GM12878 (cell line): ENCODE measurements around the gene CAVIN4. TPM values are rescaled to one million over a fixed set of nuclear protein-coding genes. Genes with fewer than 3 reads are reported as not detected.

Source experiments
- ATF2 ChIP-seq: IDR thresholded peaks from 2 replicates; pipeline ENCODE4 v1.6.1; 2012; ENCODE audit warnings: low read length, inconsistent platforms
- BCLAF1 ChIP-seq: fragments of 450-650 bp; IDR thresholded peaks from 2 replicates; pipeline ENCODE4 v1.6.1; 2017; ENCODE audit warnings: antibody characterized with exemption, mild to moderate bottlenecking, moderate library complexity
- E2F4 ChIP-seq: IDR thresholded peaks from 2 replicates; pipeline ENCODE4 v1.6.1; 2012; ENCODE audit warnings: low read depth, low read length, improper control_type of control experiment
- FOXM1 ChIP-seq: IDR thresholded peaks from 2 replicates; pipeline ENCODE4 v1.6.1; 2012; ENCODE audit warnings: low read depth, mild to moderate bottlenecking, inconsistent platforms, low read length, moderate library complexity
- KDM1A ChIP-seq: fragments of 200-600 bp; sonication (generic); IDR thresholded peaks from 2 replicates; pipeline ENCODE4 v1.6.1; 2016; ENCODE audit warnings: borderline replicate concordance
- LARP7 ChIP-seq: fragments of 450-650 bp; IDR thresholded peaks from 2 replicates; pipeline ENCODE4 v1.6.1; 2017; ENCODE audit warnings: mild to moderate bottlenecking
- NBN ChIP-seq: fragments of 450-650 bp; IDR thresholded peaks from 2 replicates; pipeline ENCODE4 v1.6.1; 2016
- POLR2AphosphoS2 ChIP-seq: IDR thresholded peaks from 2 replicates; pipeline ENCODE4 v1.6.1; 2011; ENCODE audit warnings: low read depth, mild to moderate bottlenecking, low read length, improper control_type of control experiment, moderate library complexity
- PRDM15 ChIP-seq: fragments of 450-650 bp; formaldehyde crosslinking; IDR thresholded peaks from 2 replicates; pipeline ENCODE4 v1.4.0; 2020; ENCODE audit warnings: mild to moderate bottlenecking, moderate library complexity
- RAD21 ChIP-seq: IDR thresholded peaks from 2 replicates; pipeline ENCODE4 v1.6.1; 2011; ENCODE audit warnings: mild to moderate bottlenecking, low read depth, low read length, moderate library complexity; ENCODE audit not compliant: insufficient read depth
- TARDBP ChIP-seq: IDR thresholded peaks from 2 replicates; pipeline ENCODE4 v1.6.1; 2016; ENCODE audit warnings: borderline replicate concordance
- polyA plus RNA-seq, 11 experiments: library from polyadenylated mRNA; depleted of rRNA in 4 of 11; unstranded in 6 of 11; stranded (reverse) in 5 of 11; fragments of >200 nt; fragmentation: Nextera tagmentation in 4 of 11; fragmentation: Illumina TruSeq in 1 of 11; extraction: Ambion mirVana in 4 of 11; extraction: Trizol in 1 of 11; gene quantifications; 1 replicate in 1 of 11; 2 replicates in 10 of 11; pipeline versions ENCODE4 v1.2.1 to v1.2.3, GENCODE V29; 2011 to 2016; ENCODE audit warnings: inconsistent platforms in 2 of 11, missing spikeins in 2 of 11, low read depth in 1 of 11
- total RNA-seq, 4 experiments: library from RNA; depleted of rRNA in 3 of 4; stranded (reverse); fragments of >200 nt in 3 of 4; fragmentation: Illumina TruSeq in 1 of 4; extraction: Trizol in 1 of 4; gene quantifications; 2 replicates each; pipeline versions ENCODE4 v1.2.1 to v1.2.3, GENCODE V29; 2013 to 2021
- TF ChIP-seq, protein P1 (sequence below): fragments of 450-650 bp; IDR thresholded peaks from 2 replicates; pipeline ENCODE4 v1.6.1; 2017; ENCODE audit warnings: mild to moderate bottlenecking, moderate library complexity
- TF ChIP-seq, protein P2 (sequence below): IDR thresholded peaks from 2 replicates; pipeline ENCODE4 v1.6.1; 2011; ENCODE audit warnings: borderline replicate concordance, low read depth, mild to moderate bottlenecking, moderate library complexity, low read length; ENCODE audit not compliant: insufficient read depth, poor library complexity, severe bottlenecking
- TF ChIP-seq, protein P3 (sequence below): IDR thresholded peaks from 2 replicates; pipeline ENCODE4 v1.6.1; 2011; ENCODE audit warnings: low read depth, mild to moderate bottlenecking, low read length, moderate library complexity, borderline replicate concordance; ENCODE audit errors: extremely low read depth

CAVIN4 gene
- total and polyA plus RNA-seq, 10 of the 15 experiments (the other 5 are each of a cell fraction or from before 2014, with no cell fraction given): 0.04 to 0.13 (median 0.08) TPM; not detected in 3

GRCh38 chr9:100637787-100638186 is 59.9 kb downstream of the CAVIN4 start (continued):
- TF ChIP-seq, protein P1, sequence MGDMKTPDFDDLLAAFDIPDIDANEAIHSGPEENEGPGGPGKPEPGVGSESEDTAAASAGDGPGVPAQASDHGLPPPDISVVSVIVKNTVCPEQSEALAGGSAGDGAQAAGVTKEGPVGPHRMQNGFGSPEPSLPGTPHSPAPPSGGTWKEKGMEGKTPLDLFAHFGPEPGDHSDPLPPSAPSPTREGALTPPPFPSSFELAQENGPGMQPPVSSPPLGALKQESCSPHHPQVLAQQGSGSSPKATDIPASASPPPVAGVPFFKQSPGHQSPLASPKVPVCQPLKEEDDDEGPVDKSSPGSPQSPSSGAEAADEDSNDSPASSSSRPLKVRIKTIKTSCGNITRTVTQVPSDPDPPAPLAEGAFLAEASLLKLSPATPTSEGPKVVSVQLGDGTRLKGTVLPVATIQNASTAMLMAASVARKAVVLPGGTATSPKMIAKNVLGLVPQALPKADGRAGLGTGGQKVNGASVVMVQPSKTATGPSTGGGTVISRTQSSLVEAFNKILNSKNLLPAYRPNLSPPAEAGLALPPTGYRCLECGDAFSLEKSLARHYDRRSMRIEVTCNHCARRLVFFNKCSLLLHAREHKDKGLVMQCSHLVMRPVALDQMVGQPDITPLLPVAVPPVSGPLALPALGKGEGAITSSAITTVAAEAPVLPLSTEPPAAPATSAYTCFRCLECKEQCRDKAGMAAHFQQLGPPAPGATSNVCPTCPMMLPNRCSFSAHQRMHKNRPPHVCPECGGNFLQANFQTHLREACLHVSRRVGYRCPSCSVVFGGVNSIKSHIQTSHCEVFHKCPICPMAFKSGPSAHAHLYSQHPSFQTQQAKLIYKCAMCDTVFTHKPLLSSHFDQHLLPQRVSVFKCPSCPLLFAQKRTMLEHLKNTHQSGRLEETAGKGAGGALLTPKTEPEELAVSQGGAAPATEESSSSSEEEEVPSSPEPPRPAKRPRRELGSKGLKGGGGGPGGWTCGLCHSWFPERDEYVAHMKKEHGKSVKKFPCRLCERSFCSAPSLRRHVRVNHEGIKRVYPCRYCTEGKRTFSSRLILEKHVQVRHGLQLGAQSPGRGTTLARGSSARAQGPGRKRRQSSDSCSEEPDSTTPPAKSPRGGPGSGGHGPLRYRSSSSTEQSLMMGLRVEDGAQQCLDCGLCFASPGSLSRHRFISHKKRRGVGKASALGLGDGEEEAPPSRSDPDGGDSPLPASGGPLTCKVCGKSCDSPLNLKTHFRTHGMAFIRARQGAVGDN: no peak
- TF ChIP-seq POLR2AphosphoS2 (no peak), RAD21 (no peak), E2F4 (no peak), LARP7 (no peak), ATF2 (no peak), KDM1A (no peak), PRDM15 (no peak), BCLAF1 (no peak), FOXM1 (no peak), NBN (no peak), TARDBP (no peak)
- TF ChIP-seq, protein P2, sequence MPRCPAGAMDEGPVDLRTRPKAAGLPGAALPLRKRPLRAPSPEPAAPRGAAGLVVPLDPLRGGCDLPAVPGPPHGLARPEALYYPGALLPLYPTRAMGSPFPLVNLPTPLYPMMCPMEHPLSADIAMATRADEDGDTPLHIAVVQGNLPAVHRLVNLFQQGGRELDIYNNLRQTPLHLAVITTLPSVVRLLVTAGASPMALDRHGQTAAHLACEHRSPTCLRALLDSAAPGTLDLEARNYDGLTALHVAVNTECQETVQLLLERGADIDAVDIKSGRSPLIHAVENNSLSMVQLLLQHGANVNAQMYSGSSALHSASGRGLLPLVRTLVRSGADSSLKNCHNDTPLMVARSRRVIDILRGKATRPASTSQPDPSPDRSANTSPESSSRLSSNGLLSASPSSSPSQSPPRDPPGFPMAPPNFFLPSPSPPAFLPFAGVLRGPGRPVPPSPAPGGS: no peak
- TF ChIP-seq, protein P3, sequence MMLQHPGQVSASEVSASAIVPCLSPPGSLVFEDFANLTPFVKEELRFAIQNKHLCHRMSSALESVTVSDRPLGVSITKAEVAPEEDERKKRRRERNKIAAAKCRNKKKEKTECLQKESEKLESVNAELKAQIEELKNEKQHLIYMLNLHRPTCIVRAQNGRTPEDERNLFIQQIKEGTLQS: no peak
